Cardiac muscle cell (in vitro differentiated cells and primary cell): ENCODE data around the gene LDLRAD4. TPM values are rescaled to one million over a fixed set of nuclear protein-coding genes. Genes with fewer than 3 reads are reported as not detected.

ENCODE experiments used
- DNase-seq, 2 donors: peaks; one replicate each; pipeline versions ENCODE4 v3.0.0 to v3.0.0-alpha.2; 2010 to 2017; ENCODE audit warnings: low read depth in 1 of 2, low spot score in 1 of 2
- H3K27ac ChIP-seq: fragments of 200-600 bp; sonication (generic); 2 replicates; pipeline ENCODE4 v1.5.1; 2016
- H3K27me3 ChIP-seq: fragments of 200-600 bp; sonication (generic); 2 replicates; pipeline ENCODE4 v1.6.0; 2016; ENCODE audit warnings: control low read depth
- H3K36me3 ChIP-seq: fragments of 200-600 bp; sonication (generic); 2 replicates; pipeline ENCODE4 v1.5.1; 2016; ENCODE audit warnings: control low read depth
- H3K4me1 ChIP-seq: fragments of 200-600 bp; sonication (generic); 2 replicates; pipeline ENCODE4 v1.8.1; 2017; ENCODE audit warnings: low read depth, mild to moderate bottlenecking, mixed run types
- H3K4me3 ChIP-seq: fragments of 200-600 bp; sonication (generic); 2 replicates; pipeline ENCODE4 v1.5.1; 2016; ENCODE audit warnings: mild to moderate bottlenecking
- H3K9me3 ChIP-seq: fragments of 200-600 bp; sonication (generic); 2 replicates; pipeline ENCODE4 v1.5.1; 2017; ENCODE audit warnings: low read depth, mild to moderate bottlenecking, control low read depth
- polyA plus RNA-seq: library from polyadenylated mRNA; unstranded; fragments of >200 nt; fragmentation: Nextera tagmentation; extraction: Ambion mirVana; gene quantifications from 2 replicates; pipeline ENCODE4 v1.2.1, GENCODE V29; 2016
- total RNA-seq: library from RNA; depleted of rRNA; stranded (reverse); fragments of >200 nt; gene quantifications from 2 replicates; pipeline ENCODE4 v1.2.3, GENCODE V29; 2016
- TF ChIP-seq, protein P1 (sequence below): IDR thresholded peaks from 2 replicates; pipeline ENCODE4 v1.5.1; 2012; ENCODE audit warnings: low read depth, mild to moderate bottlenecking, low read length

The LDLRAD4 gene
- total and polyA plus RNA-seq, 2 experiments from 2014 or later: 10.5 to 11.5 TPM

DNA sequence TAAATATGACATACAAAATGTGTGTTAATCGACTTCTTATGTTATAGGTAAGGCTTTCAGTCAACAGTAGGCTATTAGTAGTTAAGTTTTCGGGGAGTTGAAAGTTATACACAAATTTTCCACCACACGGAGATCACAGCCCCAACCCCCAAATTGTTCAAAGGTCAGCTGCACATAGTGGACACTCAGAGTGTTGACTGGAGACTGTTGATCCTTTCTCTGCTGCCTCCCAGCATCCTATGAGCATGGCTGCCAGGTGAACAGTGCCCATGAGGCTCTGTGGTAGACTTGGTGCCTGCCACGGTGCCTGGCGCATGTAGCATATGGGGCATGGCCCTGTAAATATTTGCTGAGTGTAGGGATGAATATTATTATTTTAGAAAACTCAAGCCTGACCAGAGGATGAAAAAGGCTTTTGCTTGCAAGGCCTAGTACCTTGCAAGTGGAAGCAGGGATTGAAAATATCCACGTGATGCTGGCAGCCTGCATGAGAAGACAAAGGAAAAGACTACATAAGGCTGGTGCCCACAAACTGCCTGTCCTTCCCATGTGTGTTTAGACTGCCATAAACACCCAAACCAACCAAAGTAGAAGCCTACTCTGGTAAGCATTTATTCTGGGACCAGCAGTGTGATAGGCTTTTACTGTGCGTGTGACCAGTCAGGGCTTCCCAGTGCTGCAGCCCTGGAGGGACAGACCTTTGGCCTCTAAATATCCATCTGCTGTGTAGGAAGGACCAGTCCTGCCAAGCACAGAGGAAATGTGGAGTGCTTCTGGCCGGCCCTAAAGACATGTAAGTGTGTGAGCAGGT is 226.1 kb downstream of the LDLRAD4 start:
- TF ChIP-seq, protein P1, sequence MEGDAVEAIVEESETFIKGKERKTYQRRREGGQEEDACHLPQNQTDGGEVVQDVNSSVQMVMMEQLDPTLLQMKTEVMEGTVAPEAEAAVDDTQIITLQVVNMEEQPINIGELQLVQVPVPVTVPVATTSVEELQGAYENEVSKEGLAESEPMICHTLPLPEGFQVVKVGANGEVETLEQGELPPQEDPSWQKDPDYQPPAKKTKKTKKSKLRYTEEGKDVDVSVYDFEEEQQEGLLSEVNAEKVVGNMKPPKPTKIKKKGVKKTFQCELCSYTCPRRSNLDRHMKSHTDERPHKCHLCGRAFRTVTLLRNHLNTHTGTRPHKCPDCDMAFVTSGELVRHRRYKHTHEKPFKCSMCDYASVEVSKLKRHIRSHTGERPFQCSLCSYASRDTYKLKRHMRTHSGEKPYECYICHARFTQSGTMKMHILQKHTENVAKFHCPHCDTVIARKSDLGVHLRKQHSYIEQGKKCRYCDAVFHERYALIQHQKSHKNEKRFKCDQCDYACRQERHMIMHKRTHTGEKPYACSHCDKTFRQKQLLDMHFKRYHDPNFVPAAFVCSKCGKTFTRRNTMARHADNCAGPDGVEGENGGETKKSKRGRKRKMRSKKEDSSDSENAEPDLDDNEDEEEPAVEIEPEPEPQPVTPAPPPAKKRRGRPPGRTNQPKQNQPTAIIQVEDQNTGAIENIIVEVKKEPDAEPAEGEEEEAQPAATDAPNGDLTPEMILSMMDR: no peak
- no peak for DNase-seq
- Histone ChIP-seq H3K4me1 (peaks cover 5% of the 10 kb centered on the region), H3K36me3 (no peaks in the 10 kb centered on the region), H3K4me3 (no peak overlapping the region), H3K27me3 (no peaks in the 10 kb centered on the region), H3K27ac (no peak overlapping the region), H3K9me3 (no peaks in the 10 kb centered on the region)

DNA sequence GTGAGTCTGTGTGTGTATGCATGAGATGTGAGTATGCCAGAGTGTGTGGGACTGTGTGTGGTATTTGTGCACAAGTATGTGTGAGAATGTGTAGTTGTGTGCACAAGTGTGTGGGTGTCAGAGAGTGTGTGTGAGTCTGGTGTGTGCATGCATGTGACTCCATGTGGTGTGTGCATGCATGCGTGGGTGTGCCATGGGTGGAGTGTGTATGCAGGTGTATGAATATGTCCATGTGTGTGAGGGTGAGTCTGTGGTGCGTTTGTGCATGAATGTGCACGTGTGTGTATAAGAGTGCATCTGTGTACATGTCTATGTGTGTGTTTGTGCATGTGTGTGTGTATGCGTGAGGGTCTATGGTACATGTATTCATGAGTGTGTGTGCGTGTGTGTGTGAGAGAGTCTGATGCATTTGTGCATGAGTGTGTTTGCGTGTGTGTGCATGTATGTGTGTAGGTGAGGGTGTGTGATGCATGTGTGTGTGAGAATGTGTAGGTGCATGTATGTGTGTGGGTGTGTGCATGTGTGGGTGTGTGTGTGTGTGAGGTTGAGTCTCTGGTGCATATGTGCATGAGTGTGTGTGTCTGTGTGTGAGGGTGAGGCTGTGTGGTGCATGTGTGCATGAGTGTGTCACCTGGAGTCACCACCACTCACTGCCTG is 226.8 kb downstream of the LDLRAD4 start:
- H3K27ac ChIP-seq: no peak overlapping the region

DNA sequence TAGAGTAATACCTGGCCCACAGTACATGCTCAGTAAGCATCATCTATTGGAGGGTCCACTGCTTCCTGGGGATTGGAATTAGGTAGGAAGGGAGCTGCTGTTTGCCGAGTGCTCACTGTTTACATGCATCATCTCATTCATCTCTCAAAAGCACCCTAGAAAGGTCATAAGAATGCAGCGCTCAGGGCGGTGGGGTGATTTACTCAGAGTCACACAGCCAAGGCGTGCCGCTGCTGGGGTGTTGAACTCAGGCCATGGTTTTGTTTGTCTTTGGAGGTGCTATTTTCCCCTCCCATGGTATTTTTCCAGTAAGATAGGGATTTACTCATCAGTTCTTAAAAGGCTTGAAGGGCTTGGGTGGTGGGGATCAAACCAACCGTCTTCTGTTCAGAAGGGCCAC is 227.5 kb downstream of the LDLRAD4 start:
- peaks cover 5% of the 10 kb centered on the region for H3K4me1 ChIP-seq
- no peaks in the 10 kb centered on the region for H3K36me3 ChIP-seq
- H3K27ac ChIP-seq: no peak overlapping the region
- TF ChIP-seq, protein P1: no peak
- H3K27me3 ChIP-seq: no peaks in the 10 kb centered on the region
- no peaks in the 10 kb centered on the region for H3K9me3 ChIP-seq
- no peak for DNase-seq
- H3K4me3 ChIP-seq: no peak overlapping the region

More for the DNA sequence above, 226.8 kb downstream of the LDLRAD4 start:
- Histone ChIP-seq H3K9me3 (no peaks in the 10 kb centered on the region), H3K4me1 (peaks cover 5% of the 10 kb centered on the region), H3K27me3 (no peaks in the 10 kb centered on the region), H3K36me3 (no peaks in the 10 kb centered on the region), H3K4me3 (no peak overlapping the region)
- no peak for DNase-seq
- TF ChIP-seq, protein P1: no peak

DNA sequence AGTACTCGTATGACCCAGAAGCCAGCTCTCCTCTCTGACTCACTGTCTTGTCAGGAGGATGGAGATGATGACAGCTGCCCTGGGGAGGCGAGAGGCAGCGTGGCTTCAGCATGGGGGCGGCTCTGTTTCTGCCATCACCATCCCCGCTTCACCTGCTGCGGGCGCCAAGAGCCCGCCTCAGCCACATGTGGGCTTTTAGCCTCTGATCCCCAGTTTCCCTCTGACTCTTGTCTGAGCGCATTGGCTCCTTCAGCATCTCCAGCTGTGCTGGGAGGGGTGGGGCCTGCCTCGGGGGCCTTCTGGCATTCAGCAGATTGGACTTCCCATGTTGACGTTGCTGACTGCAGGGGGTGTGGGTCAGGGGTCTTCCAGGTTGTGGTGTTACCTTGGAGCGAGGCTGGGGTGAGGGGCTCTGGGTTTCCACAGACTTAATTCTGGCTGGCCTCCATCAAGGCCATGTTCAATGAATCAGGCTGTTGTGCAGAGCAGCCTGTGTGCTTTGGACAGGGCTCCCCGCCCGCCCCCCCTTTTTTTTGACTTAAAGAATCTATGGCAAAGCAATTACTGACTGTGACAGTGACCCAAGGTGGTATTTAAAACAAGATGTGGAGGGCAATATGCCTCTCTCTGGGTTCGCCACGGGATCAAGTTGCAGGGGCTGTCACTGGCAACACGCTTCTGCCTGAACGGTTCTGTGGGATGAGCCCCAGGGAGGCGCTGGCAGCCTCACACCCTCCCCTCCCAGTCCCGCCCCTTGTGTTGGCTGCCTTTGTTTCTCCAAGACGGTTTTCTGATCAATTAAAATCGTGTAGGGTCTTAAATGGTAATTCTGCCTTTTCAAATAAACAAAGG is 228.3 kb downstream of the LDLRAD4 start:
- no peak for DNase-seq
- H3K27ac ChIP-seq: no peak overlapping the region
- TF ChIP-seq, protein P1: no peak

DNA sequence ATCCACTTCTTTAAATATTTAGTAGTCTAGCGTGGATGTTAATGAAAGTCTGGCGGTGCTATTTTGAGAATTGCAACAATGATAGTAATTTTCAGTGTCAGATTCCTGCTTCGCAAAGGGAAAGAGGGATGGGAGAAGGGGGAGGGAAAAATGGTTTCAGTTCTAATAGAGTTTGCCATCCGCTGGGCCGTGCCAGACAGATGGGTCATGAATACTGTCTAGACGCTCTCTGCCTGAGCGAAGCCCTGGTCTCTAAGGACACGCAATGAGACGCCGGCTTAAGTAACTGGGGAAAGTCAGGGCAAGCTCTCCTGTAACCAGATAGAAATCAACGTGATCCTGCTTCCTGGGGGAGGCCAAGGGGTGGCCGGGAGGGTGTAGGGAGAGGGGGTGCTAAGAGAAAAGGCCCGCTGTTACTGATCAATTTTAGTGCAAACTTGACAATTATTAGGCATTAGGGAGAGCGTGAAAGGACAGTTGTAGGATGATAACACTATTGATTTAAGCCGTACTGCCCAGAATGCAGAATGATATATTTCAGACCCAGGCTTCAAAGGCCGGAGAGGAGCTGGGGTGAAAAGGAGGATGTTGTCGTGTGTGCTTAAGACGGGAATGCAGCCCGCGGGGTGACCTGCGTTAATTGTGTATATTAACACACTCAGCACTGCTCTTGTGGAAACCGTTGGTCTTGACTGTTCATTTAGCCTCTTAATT is 229.2 kb downstream of the LDLRAD4 start:
- DNase-seq: peak in 1 of 2 donors; percentile 62
- H3K4me3 ChIP-seq: no peak overlapping the region
- H3K27ac ChIP-seq: no peak overlapping the region
- peaks cover 5% of the 10 kb centered on the region for H3K4me1 ChIP-seq
- TF ChIP-seq, protein P1: no peak
- no peaks in the 10 kb centered on the region for H3K9me3 ChIP-seq
- no peaks in the 10 kb centered on the region for H3K36me3 ChIP-seq
- H3K27me3 ChIP-seq: no peaks in the 10 kb centered on the region

More for the DNA sequence above, 228.3 kb downstream of the LDLRAD4 start:
- no peaks in the 10 kb centered on the region for H3K27me3 ChIP-seq
- no peaks in the 10 kb centered on the region for H3K36me3 ChIP-seq
- no peak overlapping the region for H3K4me3 ChIP-seq
- peaks cover 5% of the 10 kb centered on the region for H3K4me1 ChIP-seq
- H3K9me3 ChIP-seq: no peaks in the 10 kb centered on the region
